SU-DHL-6 (cell line): Measurements from ENCODE around the gene INTS1.

ENCODE experiments used
- H2AFZ ChIP-seq: fragments of 200-600 bp; sonication (generic); 2 replicates; pipeline ENCODE4 v1.6.1; 2014; ENCODE audit warnings: low read depth, mild to moderate bottlenecking, moderate library complexity, mixed read lengths, antibody characterized with exemption, low read length; ENCODE audit not compliant: severe bottlenecking
- H3F3A ChIP-seq: fragments of 200-600 bp; shearing (Covaris generic); 2 replicates; pipeline ENCODE4 v1.6.0; 2016; ENCODE audit warnings: antibody characterized with exemption, mild to moderate bottlenecking; ENCODE audit not compliant: insufficient read depth
- H3K27ac ChIP-seq: fragments of 200-600 bp; sonication (generic); 2 replicates; pipeline ENCODE4 v1.5.1; 2016; ENCODE audit warnings: low read depth, mild to moderate bottlenecking, low read length, moderate library complexity, mixed read lengths
- H3K27me3 ChIP-seq: fragments of 200-600 bp; sonication (generic), shearing (Covaris generic); 2 replicates; pipeline ENCODE4 v1.6.0; 2014; ENCODE audit warnings: mild to moderate bottlenecking, low read length
- H3K36me3 ChIP-seq: fragments of 200-600 bp; sonication (generic); 2 replicates; pipeline ENCODE4 v1.6.1; 2014; ENCODE audit warnings: mild to moderate bottlenecking, low read length, mixed read lengths
- H3K4me2 ChIP-seq: fragments of 300-600, 200-600 bp; shearing (Covaris generic), sonication (generic); 2 replicates; pipeline ENCODE4 v1.6.0; 2014; ENCODE audit warnings: low read length, low read depth, mild to moderate bottlenecking; ENCODE audit not compliant: poor library complexity, severe bottlenecking
- H3K4me3 ChIP-seq: fragments of 200-600 bp; sonication (generic); 2 replicates; pipeline ENCODE4 v1.5.1; 2014; ENCODE audit warnings: antibody characterized with exemption, low read length, mild to moderate bottlenecking, mixed read lengths; ENCODE audit not compliant: insufficient read depth, poor library complexity, severe bottlenecking
- H3K79me2 ChIP-seq: fragments of 200-600 bp; sonication (generic); 2 replicates; pipeline ENCODE4 v1.6.1; 2014; ENCODE audit warnings: mild to moderate bottlenecking, low read length, moderate library complexity; ENCODE audit not compliant: insufficient read depth
- H3K9ac ChIP-seq: fragments of 200-600 bp; sonication (generic); 2 replicates; pipeline ENCODE4 v1.7.0; 2014; ENCODE audit warnings: mild to moderate bottlenecking, low read length
- H3K9me2 ChIP-seq: fragments of 200-600 bp; sonication (generic); replicated peaks from 2 replicates; pipeline ENCODE4 v1.6.1; 2014; ENCODE audit warnings: low read length; ENCODE audit not compliant: insufficient read depth
- H3K9me3 ChIP-seq: fragments of 200-600 bp; sonication (generic); 2 replicates; pipeline ENCODE4 v1.6.1; 2014; ENCODE audit warnings: low read length, mixed read lengths; ENCODE audit not compliant: insufficient read depth
- H4K20me1 ChIP-seq: fragments of 200-600 bp; sonication (generic); 2 replicates; pipeline ENCODE4 v1.6.1; 2014; ENCODE audit warnings: low read depth, mild to moderate bottlenecking, antibody characterized with exemption, low read length, moderate library complexity, mixed read lengths
- CTCF ChIP-seq: fragments of 200-600 bp; sonication (generic); IDR thresholded peaks from one replicate; pipeline ENCODE4 v1.5.1; 2017; ENCODE audit warnings: antibody characterized with exemption, mild to moderate bottlenecking, low read length, moderate library complexity; ENCODE audit not compliant: insufficient read depth, poor library complexity, severe bottlenecking
- EZH2phosphoT487 ChIP-seq: fragments of 200-600 bp; sonication (generic), shearing (Covaris generic); conservative IDR thresholded peaks from 2 replicates; pipeline ENCODE4 v1.6.1; 2018; ENCODE audit warnings: mild to moderate bottlenecking, antibody characterized with exemption, low read length, moderate library complexity, mixed read lengths

Gene INTS1

DNA sequence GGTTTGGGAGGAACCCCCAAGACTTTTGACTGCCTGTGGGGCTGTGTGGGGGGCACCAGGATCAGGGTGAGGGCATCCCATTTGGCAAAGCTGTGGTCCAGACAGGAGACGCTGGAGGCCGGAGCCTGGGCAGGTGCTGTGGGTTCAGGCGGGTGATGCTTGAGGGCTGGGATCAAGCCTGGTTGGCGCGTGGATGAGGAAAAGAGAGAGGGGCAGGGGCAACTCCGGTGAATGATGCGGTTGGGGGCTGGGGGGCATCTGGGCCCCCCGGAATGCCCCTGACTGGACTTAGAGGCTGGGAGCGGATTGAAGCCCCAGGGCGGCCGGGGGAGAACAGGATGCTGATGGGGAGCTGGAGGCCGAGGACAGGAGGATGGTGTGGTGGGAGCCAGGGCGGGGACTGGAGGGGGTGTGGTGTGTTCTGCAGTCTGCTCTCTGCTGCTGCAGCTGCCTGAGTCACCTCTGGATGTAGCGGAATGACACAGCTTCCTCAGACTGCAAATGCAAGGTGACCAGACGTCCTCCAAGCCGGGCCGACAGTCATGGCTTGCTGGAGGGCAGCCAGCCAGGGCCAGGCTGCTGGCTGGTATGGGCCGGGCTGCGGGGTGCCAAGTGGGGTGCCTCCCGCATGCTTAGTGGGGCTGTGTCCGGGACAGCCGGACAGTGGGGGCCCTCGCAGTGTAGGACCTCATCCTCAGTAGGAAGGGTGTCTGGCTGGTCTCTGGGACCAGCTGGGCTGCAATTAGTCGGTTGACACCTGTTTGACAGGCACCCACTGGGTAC lies 29.5 kb upstream of the INTS1 start:
- no peaks in the 10 kb centered on the region for H3K27me3 ChIP-seq
- H3F3A ChIP-seq: 0 out of 2 replicates have a peak, but pooled peaks cover 5% of the 10 kb centered on the region
- no peak overlapping the region for H3K4me2 ChIP-seq
- no peak overlapping the region for H3K27ac ChIP-seq
- no peak overlapping the region for H3K9ac ChIP-seq
- no peaks in the 10 kb centered on the region for H3K9me2 ChIP-seq
- peaks cover 5% of the 10 kb centered on the region; the same call in 1 of the 2 replicates for H4K20me1 ChIP-seq
- TF ChIP-seq EZH2phosphoT487: no peak
- TF ChIP-seq CTCF: no peak
- peaks cover 70% of the 10 kb centered on the region for H3K79me2 ChIP-seq
- H3K36me3 ChIP-seq: no peaks in the 10 kb centered on the region
- H3K9me3 ChIP-seq: no peaks in the 10 kb centered on the region
- no peak overlapping the region for H2AFZ ChIP-seq
- no peak overlapping the region for H3K4me3 ChIP-seq

DNA sequence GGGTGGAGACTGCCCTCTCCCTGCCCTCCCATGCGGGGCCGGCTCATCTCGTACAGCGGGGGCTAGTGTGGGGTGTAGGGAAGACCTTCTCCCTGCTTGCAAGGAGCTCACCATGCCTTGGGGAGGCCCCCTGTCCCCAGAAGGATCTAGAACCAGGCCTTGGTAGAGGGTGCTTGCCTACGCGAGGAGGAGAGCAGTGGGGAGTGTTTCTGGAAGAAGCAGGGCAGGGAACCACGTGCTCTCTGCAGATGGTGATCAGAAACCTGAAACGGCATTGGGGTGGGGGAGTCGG lies 29.0 kb upstream of the INTS1 start:
- H3K27me3 ChIP-seq: no peaks in the 10 kb centered on the region
- peaks cover 5% of the 10 kb centered on the region; the same call in 1 of the 2 replicates for H4K20me1 ChIP-seq
- no peaks in the 10 kb centered on the region for H3K9me3 ChIP-seq
- H3K36me3 ChIP-seq: no peaks in the 10 kb centered on the region
- TF ChIP-seq EZH2phosphoT487 (no peak), CTCF (no peak)
- no peak overlapping the region for H3K4me3 ChIP-seq
- H3F3A ChIP-seq: 0 out of 2 replicates have a peak, but pooled peaks cover 5% of the 10 kb centered on the region
- H3K4me2 ChIP-seq: no peak overlapping the region
- H3K27ac ChIP-seq: no peak overlapping the region
- no peak overlapping the region for H2AFZ ChIP-seq
- peaks cover 70% of the 10 kb centered on the region for H3K79me2 ChIP-seq
- H3K9me2 ChIP-seq: no peaks in the 10 kb centered on the region
- H3K9ac ChIP-seq: no peak overlapping the region

DNA sequence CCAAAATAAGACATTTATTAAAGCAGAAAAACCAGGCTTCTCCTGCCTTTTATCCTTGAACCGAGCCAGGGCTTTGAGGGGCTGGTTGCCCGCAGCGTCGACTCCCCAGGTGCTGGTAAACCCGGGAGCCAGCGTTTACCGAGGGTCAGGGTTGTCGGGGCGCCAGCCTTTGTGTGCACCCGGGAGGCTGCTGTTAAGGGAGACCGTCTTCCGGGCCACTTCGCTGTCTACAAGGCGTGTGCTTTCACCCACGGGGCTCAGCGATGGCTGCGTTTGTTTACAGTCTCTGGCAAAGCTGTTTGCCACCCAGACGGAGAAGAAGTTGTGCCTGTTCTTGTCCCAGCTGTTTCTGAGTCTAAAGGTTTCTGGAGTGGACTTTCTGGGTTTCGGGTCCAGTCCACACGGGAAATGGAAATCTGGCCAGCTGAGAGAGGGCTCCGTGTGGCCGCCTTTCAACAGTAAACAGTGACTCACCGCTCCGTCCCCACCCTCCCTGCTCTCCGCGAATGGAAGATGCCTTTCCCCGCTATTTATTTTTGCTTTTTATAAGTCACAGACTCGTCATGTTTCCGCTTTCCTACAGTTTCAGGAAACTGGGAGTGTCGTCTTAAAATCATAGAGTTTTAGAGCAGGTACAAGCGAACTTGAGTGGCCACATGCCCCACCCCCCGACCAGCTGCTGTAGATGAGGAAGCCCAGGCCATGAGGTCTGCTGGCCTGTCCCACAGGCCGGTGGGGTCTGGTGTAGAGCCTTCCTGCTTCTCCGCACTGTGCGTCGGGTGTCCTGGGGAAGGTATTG lies 28.5 kb upstream of the INTS1 start:
- H3K9ac ChIP-seq: peak overlapping the region; percentile 78; the same call in 1 of the 2 replicates
- no peak overlapping the region; the same call in 1 of the 2 replicates for H3K27ac ChIP-seq
- H3K79me2 ChIP-seq: peaks cover 65% of the 10 kb centered on the region
- no peaks in the 10 kb centered on the region for H3K36me3 ChIP-seq
- H3K4me2 ChIP-seq: peak overlapping the region; percentile 71
- peak overlapping the region; percentile 72 for H3K4me3 ChIP-seq
- no peaks in the 10 kb centered on the region for H3K9me2 ChIP-seq
- H3K9me3 ChIP-seq: no peaks in the 10 kb centered on the region
- TF ChIP-seq EZH2phosphoT487 (no peak), CTCF (no peak)
- H3F3A ChIP-seq: 0 out of 2 replicates have a peak, but pooled peaks cover 5% of the 10 kb centered on the region
- H4K20me1 ChIP-seq: peaks cover 5% of the 10 kb centered on the region; the same call in 1 of the 2 replicates
- H2AFZ ChIP-seq: no peak overlapping the region
- no peaks in the 10 kb centered on the region for H3K27me3 ChIP-seq
